Measurements from ENCODE around the gene IL1RAPL2.

- no peak for TF ChIP-seq MAX (IDR thresholded peaks at IDR 0.05)
- TF ChIP-seq NFE2L2 (conservative IDR thresholded peaks at IDR 0.05; ENCODE audit: low read length) = no peak
- no peak for TF ChIP-seq EP300 (IDR thresholded peaks at IDR 0.05)
- TF ChIP-seq CTCF (IDR thresholded peaks at IDR 0.05) = no peak
Measured at GRCh38 chrX:105461016-105461415, 895.0 kb downstream of the IL1RAPL2 start.
